Activated CD4-positive, alpha-beta T cell treated with anti-CD3 and anti-CD28 coated beads, Interleukin-2, amount 10 ng/mL, durations not matched to agents 7 days and 5 days (primary cell): ENCODE data around the gene NEURL1B. TPM values are rescaled to one million over a fixed set of nuclear protein-coding genes. Genes with fewer than 3 reads are reported as not detected.
"Not testable (repeated sequence)": the region's sequence is repeated elsewhere in the genome, so short reads cannot be mapped to it uniquely, and the experiment has no call there.

ENCODE experiments used
- CTCF ChIA-PET: fragments of 350-600 bp; sonication (Branson Sonifier 250); formaldehyde crosslinking; loops from one replicate; lab custom pipeline; 2021; ENCODE audit warnings: antibody characterized with exemption; lab: Charles Lee
- POLR2A ChIA-PET: fragments of 350-600 bp; sonication (Branson Sonifier 250); formaldehyde crosslinking; loops from one replicate; lab custom pipeline; 2021; ENCODE audit warnings: antibody characterized with exemption; lab: Charles Lee
- DNase-seq: peaks from one replicate; pipeline ENCODE4 v3.0.0-alpha.2; 2020
- H3K27ac Mint-ChIP-seq: one replicate; pipeline ENCODE4 v1.8.0; 2021; ENCODE audit warnings: mild to moderate bottlenecking, moderate library complexity, mixed read lengths
- H3K27me3 Mint-ChIP-seq: one replicate; pipeline ENCODE4 v1.8.0; 2021; ENCODE audit warnings: mixed read lengths
- H3K36me3 Mint-ChIP-seq: one replicate; pipeline ENCODE4 v1.8.0; 2021; ENCODE audit warnings: low read depth, mixed read lengths
- H3K4me1 Mint-ChIP-seq: one replicate; pipeline ENCODE4 v1.8.0; 2021; ENCODE audit warnings: mixed read lengths
- H3K4me3 Mint-ChIP-seq: one replicate; pipeline ENCODE4 v1.8.0; 2021; ENCODE audit warnings: mild to moderate bottlenecking, moderate library complexity, mixed read lengths
- H3K9me3 Mint-ChIP-seq: one replicate; pipeline ENCODE4 v1.8.0; 2021; ENCODE audit warnings: mixed read lengths
- total RNA-seq, 2 experiments: library from RNA; stranded (reverse); gene quantifications; one replicate each; pipeline ENCODE4 v1.2.3, GENCODE V29; 2021

Gene NEURL1B
- total RNA-seq, 2 experiments from 2014 or later = 7.8 to 8.7 TPM

DNA sequence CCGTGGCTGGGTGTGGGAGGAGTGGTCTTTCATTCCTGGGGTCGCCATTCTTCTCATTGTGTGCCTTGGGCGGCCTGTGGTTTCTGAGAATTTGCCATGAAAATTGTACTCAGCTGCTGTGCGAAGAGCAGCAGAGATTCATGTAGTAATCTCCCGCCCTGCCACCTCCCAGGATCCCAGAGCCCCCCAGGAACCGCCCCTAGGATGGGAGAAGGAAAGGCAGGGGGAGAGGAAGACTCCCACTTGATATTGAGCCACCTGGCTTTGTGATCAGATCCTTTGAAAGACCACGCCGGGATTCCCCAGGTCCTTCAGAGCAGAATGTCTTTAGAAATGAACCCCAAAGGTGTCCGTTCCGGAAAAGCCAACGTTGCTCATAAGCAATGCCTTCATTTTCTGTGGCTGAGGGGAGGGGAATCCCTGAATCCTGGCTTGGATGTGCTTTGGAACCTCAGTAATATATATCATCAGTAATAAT is 27.6 kb downstream of the NEURL1B start:
- no peak overlapping the region for H3K27ac Mint-ChIP-seq
- no peak for DNase-seq
- H3K4me3 Mint-ChIP-seq = no peak overlapping the region
- H3K27me3 Mint-ChIP-seq = peaks cover 4% of the 10 kb centered on the region
- ChIA-PET POLR2A (no interaction called here), CTCF (no interaction called here)
- no peaks in the 10 kb centered on the region for H3K9me3 Mint-ChIP-seq
- H3K36me3 Mint-ChIP-seq = no peaks in the 10 kb centered on the region
- H3K4me1 Mint-ChIP-seq = no peaks in the 10 kb centered on the region

DNA sequence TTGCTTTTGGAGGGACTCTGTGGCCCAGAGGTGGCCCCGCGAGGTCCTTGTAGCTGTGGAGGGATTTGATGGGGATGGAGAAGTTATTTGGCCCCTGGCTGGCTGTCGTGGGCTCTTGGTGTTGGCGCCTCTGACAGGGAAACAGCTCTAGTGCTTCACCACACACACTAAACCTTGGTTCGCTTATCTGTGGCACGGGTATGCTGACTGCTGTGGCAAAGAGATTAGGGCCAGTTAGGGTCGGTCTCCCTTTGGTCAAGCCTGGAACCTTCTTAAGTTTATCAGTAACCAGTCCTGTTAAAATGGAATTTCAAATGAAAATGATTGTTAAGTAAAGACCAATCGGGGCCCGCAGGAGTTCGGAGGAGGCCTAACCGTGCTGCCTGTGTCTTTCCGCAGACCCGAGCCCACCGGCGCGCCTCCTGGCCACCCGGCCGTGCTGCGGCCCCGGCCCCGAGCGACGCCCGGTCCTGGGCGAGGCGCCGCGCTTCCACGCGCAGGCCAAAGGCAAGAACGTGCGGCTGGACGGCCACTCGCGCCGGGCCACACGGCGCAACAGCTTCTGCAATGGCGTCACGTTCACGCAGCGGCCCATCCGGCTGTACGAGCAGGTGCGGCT is 28.4 kb downstream of the NEURL1B start:
- no peaks in the 10 kb centered on the region for H3K36me3 Mint-ChIP-seq
- no peak for DNase-seq
- H3K27me3 Mint-ChIP-seq = peaks cover 4% of the 10 kb centered on the region
- ChIA-PET CTCF (no interaction called here), POLR2A (no interaction called here)
- H3K4me1 Mint-ChIP-seq = no peaks in the 10 kb centered on the region
- H3K27ac Mint-ChIP-seq = no peak overlapping the region
- H3K4me3 Mint-ChIP-seq = no peak overlapping the region
- H3K9me3 Mint-ChIP-seq = no peaks in the 10 kb centered on the region

DNA sequence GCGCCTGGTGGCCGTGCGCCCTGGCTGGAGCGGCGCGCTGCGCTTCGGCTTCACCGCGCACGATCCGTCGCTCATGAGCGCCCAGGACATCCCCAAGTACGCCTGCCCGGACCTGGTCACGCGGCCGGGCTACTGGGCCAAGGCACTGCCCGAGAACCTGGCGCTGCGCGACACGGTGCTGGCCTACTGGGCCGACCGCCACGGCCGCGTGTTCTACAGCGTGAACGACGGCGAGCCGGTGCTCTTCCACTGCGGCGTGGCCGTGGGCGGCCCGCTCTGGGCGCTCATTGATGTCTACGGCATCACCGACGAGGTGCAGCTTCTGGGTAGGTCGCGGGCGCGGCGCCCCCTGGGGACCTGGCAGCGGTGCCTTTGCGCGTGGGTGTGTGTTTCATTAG is 28.9 kb downstream of the NEURL1B start:
- Mint-ChIP-seq H3K4me1 (no peaks in the 10 kb centered on the region), H3K36me3 (no peaks in the 10 kb centered on the region), H3K4me3 (no peak overlapping the region), H3K27ac (no peak overlapping the region), H3K9me3 (no peaks in the 10 kb centered on the region), H3K27me3 (peaks cover 4% of the 10 kb centered on the region)
- no peak for DNase-seq
- ChIA-PET POLR2A (no interaction called here), CTCF (no interaction called here)

DNA sequence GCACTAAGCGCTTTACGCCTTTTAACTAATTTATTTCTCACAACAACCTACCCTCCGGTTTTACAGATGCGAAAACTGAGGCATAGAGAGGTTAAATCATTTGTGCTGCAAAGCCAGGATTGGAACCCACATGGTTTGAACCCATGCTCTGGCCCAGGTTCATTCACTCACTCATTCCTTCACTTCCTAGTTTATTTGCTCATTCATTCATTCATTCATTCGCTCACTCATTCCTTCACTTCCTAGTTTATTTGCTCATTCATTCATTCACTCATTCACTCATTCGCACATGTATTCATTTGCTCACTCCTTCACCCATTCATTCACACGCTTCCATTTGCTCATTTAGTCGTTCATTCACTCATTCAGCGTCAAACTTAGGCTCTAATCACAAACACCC is 29.4 kb downstream of the NEURL1B start:
- Mint-ChIP-seq H3K27me3 (peaks cover 4% of the 10 kb centered on the region), H3K27ac (no peak overlapping the region), H3K36me3 (no peaks in the 10 kb centered on the region), H3K4me3 (no peak overlapping the region), H3K4me1 (no peaks in the 10 kb centered on the region), H3K9me3 (no peaks in the 10 kb centered on the region)
- ChIA-PET POLR2A (no interaction called here), CTCF (no interaction called here)
- DNase-seq = no peak

DNA sequence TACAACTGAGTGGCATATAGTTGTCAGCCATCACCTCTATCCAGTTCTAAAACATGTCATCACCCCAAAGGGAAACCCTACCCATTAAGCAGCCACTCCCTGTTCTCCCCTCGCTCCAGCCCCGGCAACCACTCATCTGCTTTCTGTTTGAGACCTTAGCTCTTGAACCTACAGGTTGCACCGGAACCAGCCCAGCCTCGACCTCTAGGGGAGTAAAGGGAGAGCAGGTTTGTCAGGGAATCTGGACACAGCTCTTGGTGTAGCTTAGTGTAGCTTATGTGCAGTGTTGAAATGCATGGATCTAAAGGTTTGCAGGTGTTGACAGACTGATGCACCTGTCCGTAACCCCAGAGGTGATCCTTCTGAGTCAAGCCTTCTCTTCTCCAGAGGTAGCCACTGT is 30.0 kb downstream of the NEURL1B start:
- CTCF ChIA-PET = interaction anchor here (0.5 to 0.6 kb wide), 3 partner anchors 50 to 605 kb away, joined by 3 to 4 read pairs (median 3); no protein-coding TSS in a partner anchor
- Mint-ChIP-seq H3K4me3 (no peak overlapping the region), H3K4me1 (no peaks in the 10 kb centered on the region), H3K27ac (no peak overlapping the region), H3K36me3 (no peaks in the 10 kb centered on the region), H3K9me3 (no peaks in the 10 kb centered on the region), H3K27me3 (peaks cover 4% of the 10 kb centered on the region)
- no peak for DNase-seq
- POLR2A ChIA-PET = no interaction called here

DNA sequence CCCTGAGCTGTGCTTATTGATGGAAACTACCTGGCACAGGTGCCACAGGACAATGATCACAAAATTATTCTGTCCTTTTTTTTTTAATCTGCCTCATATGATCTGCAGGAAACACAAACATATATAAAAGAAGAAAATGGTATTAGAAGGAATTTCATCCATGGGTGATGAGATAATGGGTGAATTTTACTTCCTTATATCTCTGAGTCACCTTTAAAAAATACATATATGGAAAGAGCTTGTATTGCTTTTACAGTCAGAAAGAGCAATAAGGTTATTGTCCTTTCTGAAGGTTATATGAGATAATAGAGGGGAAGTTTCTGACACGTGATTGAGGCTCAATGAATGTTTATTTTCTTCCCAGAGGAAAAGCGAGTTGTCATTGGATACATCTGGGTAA is 31.6 kb downstream of the NEURL1B start:
- ChIA-PET POLR2A (no interaction called here), CTCF (interaction anchor here (1.0 kb wide), 1 partner anchor 24 kb away, joined by 3 read pairs; no protein-coding TSS in a partner anchor)
- H3K4me3 Mint-ChIP-seq = no peak overlapping the region

DNA sequence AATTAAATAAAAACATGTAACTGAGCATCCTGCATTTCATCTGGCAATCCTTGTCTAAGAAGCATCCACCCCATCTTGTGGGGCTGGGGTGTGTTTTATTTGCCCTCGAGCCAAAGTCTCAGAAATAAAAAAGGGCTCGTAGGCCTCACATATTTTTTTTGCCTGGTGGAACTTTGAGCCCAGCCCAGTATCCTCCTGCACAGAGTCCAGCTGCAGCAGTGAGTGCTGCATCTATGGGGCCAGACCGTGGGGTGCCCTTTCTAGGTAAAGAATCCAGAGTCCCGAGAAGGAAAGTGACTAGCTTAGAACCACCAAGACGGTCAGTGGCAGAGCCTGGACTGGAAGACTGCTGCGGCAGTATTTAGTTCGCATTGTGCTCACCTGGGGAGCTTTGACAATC is 33.1 kb downstream of the NEURL1B start:
- Mint-ChIP-seq H3K4me3 (no peak overlapping the region), H3K9me3 (no peaks in the 10 kb centered on the region), H3K27me3 (peaks cover 4% of the 10 kb centered on the region), H3K4me1 (no peaks in the 10 kb centered on the region), H3K36me3 (no peaks in the 10 kb centered on the region), H3K27ac (no peak overlapping the region)
- CTCF ChIA-PET = no interaction called here
- no peak for DNase-seq
- POLR2A ChIA-PET = no interaction called here

More for the DNA sequence above, 31.6 kb downstream of the NEURL1B start:
- DNase-seq = no peak
- Mint-ChIP-seq H3K27me3 (peaks cover 4% of the 10 kb centered on the region), H3K36me3 (no peaks in the 10 kb centered on the region), H3K9me3 (no peaks in the 10 kb centered on the region), H3K27ac (no peak overlapping the region), H3K4me1 (no peaks in the 10 kb centered on the region)

DNA sequence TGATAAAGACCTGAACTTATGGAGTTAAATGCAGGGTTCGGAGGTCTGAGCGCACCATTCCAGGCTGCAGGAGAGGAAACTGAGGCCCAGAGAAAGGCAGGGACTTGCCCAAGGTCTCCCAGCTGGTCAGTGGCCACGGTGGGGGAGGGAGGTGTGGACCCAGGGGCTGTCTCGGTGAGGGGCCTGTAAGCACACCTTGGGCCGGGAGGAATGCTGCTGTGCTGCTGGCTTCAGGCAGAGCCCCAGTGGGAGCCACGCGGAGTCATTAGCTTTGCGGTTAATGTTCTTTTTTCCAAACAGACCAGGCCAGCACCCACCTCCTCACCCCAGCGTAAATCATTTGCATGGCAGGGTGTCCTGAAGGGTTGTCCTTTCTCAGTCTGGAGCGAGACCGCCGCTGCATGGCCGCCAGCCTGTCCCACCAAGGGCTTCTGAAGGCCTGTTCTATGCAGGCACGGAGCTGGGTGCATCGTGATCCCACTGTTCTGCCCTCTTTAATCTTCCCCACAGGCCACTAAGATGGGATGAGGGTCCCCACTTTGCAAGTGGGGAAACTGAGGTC is 35.9 kb downstream of the NEURL1B start:
- CTCF ChIA-PET = interaction anchor here (0.6 to 1.3 kb wide), 2 partner anchors 21 to 41 kb away, joined by 4 to 8 read pairs; no protein-coding TSS in a partner anchor

DNA sequence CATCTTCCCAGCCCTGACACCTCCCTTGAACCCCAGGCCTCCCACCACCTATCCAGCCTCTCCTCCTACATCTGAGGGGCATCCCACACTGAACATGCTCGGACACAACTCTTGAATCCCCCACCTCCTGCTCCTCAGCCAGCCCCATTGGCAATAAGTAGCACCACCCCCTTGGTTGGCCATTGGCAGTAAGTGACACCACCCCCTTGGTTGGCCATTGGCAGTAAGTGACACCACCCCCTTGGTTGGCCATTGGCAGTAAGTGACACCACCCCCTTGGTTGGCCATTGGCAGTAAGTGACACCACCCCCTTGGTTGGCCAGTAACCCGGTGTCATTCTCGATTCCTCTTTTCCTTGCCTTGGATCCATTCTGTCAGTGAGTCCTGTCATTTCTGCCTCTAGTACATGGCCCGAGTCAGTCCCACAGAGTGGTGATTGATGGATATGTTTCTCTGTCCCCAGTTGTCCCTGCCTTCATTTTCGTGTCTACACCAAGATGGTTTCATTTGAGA is 37.4 kb downstream of the NEURL1B start:
- H3K4me3 Mint-ChIP-seq, H3K27me3 Mint-ChIP-seq, DNase-seq, H3K4me1 Mint-ChIP-seq, H3K27ac Mint-ChIP-seq, CTCF ChIA-PET, H3K9me3 Mint-ChIP-seq, POLR2A ChIA-PET, H3K36me3 Mint-ChIP-seq: not testable (repeated sequence)

More for the DNA sequence above, 35.9 kb downstream of the NEURL1B start:
- Mint-ChIP-seq H3K36me3 (no peaks in the 10 kb centered on the region), H3K9me3 (no peaks in the 10 kb centered on the region), H3K27me3 (peaks cover 7% of the 10 kb centered on the region), H3K4me1 (no peaks in the 10 kb centered on the region), H3K4me3 (no peak overlapping the region), H3K27ac (no peak overlapping the region)
- no peak for DNase-seq
- POLR2A ChIA-PET = no interaction called here

DNA sequence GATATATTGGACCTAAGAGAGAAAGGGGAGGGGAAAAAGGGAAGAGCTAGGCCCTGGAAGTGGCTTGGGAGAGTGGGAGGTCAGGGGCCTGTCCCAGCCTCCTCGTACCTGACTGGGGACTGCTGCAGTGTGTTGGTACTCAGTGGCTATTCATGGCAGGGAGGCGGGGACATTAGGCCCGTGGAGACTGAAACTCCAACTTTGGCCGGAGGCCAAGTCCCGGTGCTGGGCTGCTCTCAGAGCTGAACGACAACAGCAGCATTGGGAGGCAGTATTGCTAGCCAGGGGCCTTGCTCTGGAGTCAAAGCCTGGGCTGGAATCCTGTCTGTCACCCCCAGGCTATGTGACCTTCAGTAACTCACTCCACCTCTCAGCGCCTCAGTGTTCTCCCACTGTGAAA is 37.8 kb downstream of the NEURL1B start:
- Mint-ChIP-seq H3K9me3 (no peaks in the 10 kb centered on the region), H3K27ac (no peak overlapping the region), H3K27me3 (peaks cover 10% of the 10 kb centered on the region), H3K36me3 (no peaks in the 10 kb centered on the region), H3K4me1 (peaks cover 4% of the 10 kb centered on the region), H3K4me3 (no peak overlapping the region)
- POLR2A ChIA-PET = no interaction called here
- CTCF ChIA-PET = no interaction called here
- no peak for DNase-seq

DNA sequence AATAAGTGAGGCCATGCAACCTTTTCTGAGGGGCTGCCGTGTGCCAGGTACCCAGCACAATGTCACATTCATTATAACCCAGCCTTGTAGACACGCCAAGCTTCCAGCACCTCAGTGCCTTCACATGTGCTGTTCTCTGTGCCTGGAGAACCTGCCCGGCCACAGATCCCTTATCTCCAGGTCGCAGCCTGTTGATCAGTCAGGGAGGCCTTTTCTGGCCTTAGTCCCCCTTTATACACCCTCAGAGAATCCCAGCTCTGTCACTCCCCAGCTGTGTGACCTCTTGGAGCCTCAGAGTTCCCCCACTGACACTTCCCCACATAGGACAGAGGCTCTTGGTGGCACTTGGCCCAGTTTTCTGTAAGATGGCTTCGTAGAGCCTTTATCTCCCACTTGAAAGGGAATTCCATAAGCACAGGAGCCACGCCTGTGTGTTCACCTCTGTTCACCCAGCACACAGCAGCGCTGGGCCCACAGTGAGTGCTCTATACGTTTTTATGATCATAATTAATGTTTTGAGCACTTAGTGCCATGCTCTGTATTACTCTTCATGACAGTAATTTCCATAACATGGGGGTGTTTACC is 38.7 kb downstream of the NEURL1B start:
- Mint-ChIP-seq H3K9me3 (no peaks in the 10 kb centered on the region), H3K27ac (no peak overlapping the region), H3K36me3 (no peaks in the 10 kb centered on the region), H3K4me3 (no peak overlapping the region), H3K4me1 (peaks cover 9% of the 10 kb centered on the region), H3K27me3 (peaks cover 15% of the 10 kb centered on the region)
- ChIA-PET CTCF (interaction anchor here (0.6 kb wide), 1 partner anchor 175 kb away, joined by 3 read pairs; no protein-coding TSS in a partner anchor), POLR2A (no interaction called here)
- no peak for DNase-seq

DNA sequence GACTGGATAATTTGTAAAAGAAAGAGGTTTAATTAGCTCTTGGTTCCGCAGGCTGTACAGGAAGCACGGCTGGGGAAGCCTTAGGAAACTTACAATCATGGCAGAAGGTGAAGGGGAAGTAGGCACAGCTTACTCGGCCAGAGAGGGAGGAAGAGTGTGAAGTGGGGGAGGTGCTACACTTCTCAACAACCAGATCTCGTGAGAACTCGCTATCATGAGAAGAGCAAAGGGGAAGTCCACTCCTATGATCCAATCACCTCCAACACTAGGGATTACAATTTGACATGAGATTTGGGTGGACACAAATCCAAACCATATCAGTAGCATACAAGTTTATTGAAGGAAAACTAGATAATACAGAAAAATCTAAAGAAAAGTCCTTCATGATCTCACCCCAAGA is 39.9 kb downstream of the NEURL1B start:
- DNase-seq = no peak
- Mint-ChIP-seq H3K4me1 (peaks cover 9% of the 10 kb centered on the region), H3K27me3 (peaks cover 15% of the 10 kb centered on the region), H3K27ac (no peak overlapping the region), H3K4me3 (no peak overlapping the region), H3K9me3 (no peaks in the 10 kb centered on the region), H3K36me3 (no peaks in the 10 kb centered on the region)
- CTCF ChIA-PET = no interaction called here
- POLR2A ChIA-PET = no interaction called here

DNA sequence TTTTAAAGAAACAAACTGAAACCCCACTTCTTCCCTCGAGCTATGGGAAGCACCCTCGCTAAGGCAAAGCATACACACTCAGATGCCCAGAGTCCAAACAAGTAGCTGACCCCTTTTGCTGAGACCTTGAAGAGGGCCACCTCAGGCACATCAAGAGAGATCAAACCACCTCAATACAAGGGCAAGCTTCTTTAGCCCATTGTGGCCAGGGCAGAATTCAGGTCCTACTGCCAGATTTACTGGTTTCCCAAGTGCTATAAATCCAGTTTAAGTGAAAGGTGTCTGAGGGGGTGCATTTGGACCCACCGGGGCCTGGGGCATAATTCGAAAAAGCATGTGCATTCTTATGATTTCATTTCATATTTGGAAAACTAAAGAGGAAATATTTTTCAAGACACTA is 40.4 kb downstream of the NEURL1B start:
- Mint-ChIP-seq H3K27ac (no peak overlapping the region), H3K4me3 (no peak overlapping the region), H3K27me3 (peaks cover 15% of the 10 kb centered on the region), H3K4me1 (peaks cover 9% of the 10 kb centered on the region), H3K9me3 (no peaks in the 10 kb centered on the region), H3K36me3 (no peaks in the 10 kb centered on the region)
- no peak for DNase-seq
- ChIA-PET CTCF (no interaction called here), POLR2A (no interaction called here)
